HFFc6 (cell line): ENCODE results near the gene DDX28. TPM values are rescaled to one million over a fixed set of nuclear protein-coding genes. Genes with fewer than 3 reads are reported as not detected.

Experiments used
- DNase-seq: peaks from one replicate; pipeline ENCODE4 v3.0.0-alpha.2; 2018
- H3K27ac Mint-ChIP-seq: 2 replicates; pipeline ENCODE4 v1.8.0; 2020; ENCODE audit warnings: mild to moderate bottlenecking, mixed read lengths
- H3K27me3 Mint-ChIP-seq: 2 replicates; pipeline ENCODE4 v1.8.0; 2021; ENCODE audit warnings: mild to moderate bottlenecking, moderate library complexity, mixed read lengths; ENCODE audit not compliant: insufficient read depth
- H3K36me3 Mint-ChIP-seq: 2 replicates; pipeline ENCODE4 v1.8.0; 2021; ENCODE audit warnings: low read depth, mixed read lengths
- H3K4me1 Mint-ChIP-seq: 2 replicates; pipeline ENCODE4 v1.8.0; 2020; ENCODE audit warnings: low read depth, mixed read lengths
- H3K4me3 Mint-ChIP-seq: 2 replicates; pipeline ENCODE4 v1.8.0; 2020; ENCODE audit warnings: mild to moderate bottlenecking, moderate library complexity, mixed read lengths
- H3K9me3 Mint-ChIP-seq: 2 replicates; pipeline ENCODE4 v1.8.0; 2020; ENCODE audit warnings: mild to moderate bottlenecking, mixed read lengths
- total RNA-seq, 6 experiments: library from RNA; stranded (reverse); fragmentation: NEBNext Ultra II Directional; extraction: Animal tissue kit (Norgen Biotek cat#: 25700); gene quantifications; 2 replicates in 1 of 6; 3 replicates in 5 of 6; pipeline ENCODE4 v1.2.3, GENCODE V29; 2021
- TF ChIP-seq, protein P1 (sequence below): fragments of 200-600 bp; sonication (generic); IDR thresholded peaks from 2 replicates; pipeline ENCODE4 v1.5.0; 2021; ENCODE audit warnings: antibody characterized with exemption, mild to moderate bottlenecking

The DDX28 gene
- total RNA-seq, 6 experiments from 2014 or later, result 7.2 to 8.5 (median 8.2) TPM

DNA sequence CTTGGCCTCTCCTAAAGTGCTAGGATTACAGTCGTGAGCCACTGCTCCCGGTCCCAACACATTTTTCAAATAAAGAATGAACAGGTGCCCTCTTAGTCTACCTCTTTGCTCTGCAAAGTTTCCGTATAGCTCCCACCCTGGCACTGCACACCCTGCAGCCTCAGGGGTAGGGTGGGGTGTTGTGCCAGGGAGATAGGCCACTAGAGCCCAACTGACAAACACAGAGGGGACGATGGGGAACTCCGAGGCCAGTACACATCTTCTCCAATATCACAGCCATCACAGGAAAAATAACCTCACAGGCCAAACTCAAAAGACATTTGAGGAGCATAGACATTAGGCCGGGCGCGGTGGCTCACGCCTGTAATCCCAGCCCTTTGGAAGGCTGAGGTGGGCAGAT is 51.9 kb downstream of the DDX28 start:
- DNase-seq, result no peak
- Mint-ChIP-seq H3K36me3 (peaks cover 13% of the 10 kb centered on the region), H3K9me3 (no peaks in the 10 kb centered on the region), H3K4me1 (peaks cover 20% of the 10 kb centered on the region), H3K27ac (no peak overlapping the region), H3K4me3 (no peak overlapping the region), H3K27me3 (peaks cover 12% of the 10 kb centered on the region)
- TF ChIP-seq, protein P1, sequence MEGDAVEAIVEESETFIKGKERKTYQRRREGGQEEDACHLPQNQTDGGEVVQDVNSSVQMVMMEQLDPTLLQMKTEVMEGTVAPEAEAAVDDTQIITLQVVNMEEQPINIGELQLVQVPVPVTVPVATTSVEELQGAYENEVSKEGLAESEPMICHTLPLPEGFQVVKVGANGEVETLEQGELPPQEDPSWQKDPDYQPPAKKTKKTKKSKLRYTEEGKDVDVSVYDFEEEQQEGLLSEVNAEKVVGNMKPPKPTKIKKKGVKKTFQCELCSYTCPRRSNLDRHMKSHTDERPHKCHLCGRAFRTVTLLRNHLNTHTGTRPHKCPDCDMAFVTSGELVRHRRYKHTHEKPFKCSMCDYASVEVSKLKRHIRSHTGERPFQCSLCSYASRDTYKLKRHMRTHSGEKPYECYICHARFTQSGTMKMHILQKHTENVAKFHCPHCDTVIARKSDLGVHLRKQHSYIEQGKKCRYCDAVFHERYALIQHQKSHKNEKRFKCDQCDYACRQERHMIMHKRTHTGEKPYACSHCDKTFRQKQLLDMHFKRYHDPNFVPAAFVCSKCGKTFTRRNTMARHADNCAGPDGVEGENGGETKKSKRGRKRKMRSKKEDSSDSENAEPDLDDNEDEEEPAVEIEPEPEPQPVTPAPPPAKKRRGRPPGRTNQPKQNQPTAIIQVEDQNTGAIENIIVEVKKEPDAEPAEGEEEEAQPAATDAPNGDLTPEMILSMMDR, result no peak

Other genes with a start within 250 kb of the DDX28 start
- 10 to 100 TPM; 11.5 to 15.6 (median 12.8) TPM for gene RANBP10, start 216.7 kb downstream of the DDX28 start, total RNA-seq
- 1 to 10 TPM in 2 of 6 experiments, under 1 TPM in 4; 0.23 to 1.3 (median 0.79) TPM for gene TSNAXIP1, start 216.3 kb downstream of the DDX28 start, total RNA-seq
- gene THAP11, start 180.9 kb downstream of the DDX28 start, total RNA-seq, result 10 to 100 TPM; 15.1 to 18.6 (median 16.2) TPM
- 100 to 1,000 TPM; 182 to 195 (median 185) TPM for gene NUTF2, start 176.3 kb downstream of the DDX28 start, total RNA-seq
- 10 to 100 TPM; 51.2 to 64.2 (median 59.7) TPM for gene CENPT, start 175.5 kb downstream of the DDX28 start, total RNA-seq
- 10 to 100 TPM; 60.2 to 81.0 (median 63.6) TPM for gene EDC4, start 150.2 kb downstream of the DDX28 start, total RNA-seq
- under 1 TPM in 3 of 6 experiments, not detected in 3; 0.25 to 0.51 (median 0.38) TPM for gene NRN1L, start 138.3 kb downstream of the DDX28 start, total RNA-seq
- 10 to 100 TPM; 25.2 to 34.1 (median 29.3) TPM for gene PSKH1, start 130.0 kb downstream of the DDX28 start, total RNA-seq
- gene CTRL, start 91.4 kb downstream of the DDX28 start, total RNA-seq, result under 1 TPM; 0.25 to 0.63 (median 0.43) TPM
- 10 to 100 TPM; 36.3 to 49.7 (median 40.0) TPM for gene PSMB10, start 86.4 kb downstream of the DDX28 start, total RNA-seq
- gene LCAT, start 79.1 kb downstream of the DDX28 start, total RNA-seq, result 10 to 100 TPM; 17.6 to 21.8 (median 19.8) TPM
- 100 to 1,000 TPM in 1 of 6 experiments, 10 to 100 TPM in 5; 89.8 to 113 (median 98.9) TPM for gene SLC12A4, start 54.6 kb downstream of the DDX28 start, total RNA-seq
- gene DPEP3, start 42.7 kb downstream of the DDX28 start, total RNA-seq, result not detected
- gene DPEP2, start 23.7 kb downstream of the DDX28 start, total RNA-seq, result not detected
- gene DPEP2NB, start 7.3 kb downstream of the DDX28 start, total RNA-seq, result not detected
- gene DUS2, start 52 bp upstream of the DDX28 start, total RNA-seq, result 10 to 100 TPM; 13.3 to 17.4 (median 15.9) TPM
- 10 to 100 TPM; 17.2 to 20.7 (median 19.9) TPM for gene NFATC3, start 62.1 kb upstream of the DDX28 start, total RNA-seq
- under 1 TPM in 4 of 6 experiments, not detected in 2; 0.05 to 0.14 (median 0.10) TPM for gene ESRP2, start 212.9 kb upstream of the DDX28 start, total RNA-seq
- gene PLA2G15, start 222.1 kb upstream of the DDX28 start, total RNA-seq, result 10 to 100 TPM; 40.1 to 47.4 (median 44.4) TPM
- 10 to 100 TPM; 46.1 to 56.6 (median 50.8) TPM for gene SLC7A6, start 241.3 kb upstream of the DDX28 start, total RNA-seq